ENCODE measurements around the gene ANO9. TPM values are rescaled to one million over a fixed set of nuclear protein-coding genes. Genes with fewer than 3 reads are reported as not detected.

ANO9 gene
- total and polyA plus RNA-seq, 2 donors (not counting 1 experiment from before 2014, with no cell fraction given), result not detected

DNA sequence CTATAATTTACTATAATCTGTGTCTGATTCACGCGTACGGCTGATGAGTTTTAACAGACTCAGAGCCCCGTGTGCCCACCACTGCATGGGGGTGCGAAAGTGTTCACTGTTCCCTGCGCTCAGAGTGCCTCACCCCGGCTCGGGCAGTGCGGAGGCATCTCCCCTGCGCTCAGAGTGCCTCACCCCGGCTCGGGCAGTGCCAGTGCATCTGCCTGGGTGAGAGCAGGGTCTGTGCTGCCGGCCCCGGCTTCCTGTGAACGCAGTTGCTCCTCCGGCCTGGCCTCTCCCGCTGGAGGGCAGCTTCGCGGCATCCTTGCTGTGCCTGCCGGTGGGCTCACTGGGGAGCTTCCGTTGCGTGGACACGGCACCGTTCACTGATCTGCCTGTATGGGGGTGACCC, 22.5 kb upstream of the ANO9 start:
- TF ChIP-seq, protein P1, sequence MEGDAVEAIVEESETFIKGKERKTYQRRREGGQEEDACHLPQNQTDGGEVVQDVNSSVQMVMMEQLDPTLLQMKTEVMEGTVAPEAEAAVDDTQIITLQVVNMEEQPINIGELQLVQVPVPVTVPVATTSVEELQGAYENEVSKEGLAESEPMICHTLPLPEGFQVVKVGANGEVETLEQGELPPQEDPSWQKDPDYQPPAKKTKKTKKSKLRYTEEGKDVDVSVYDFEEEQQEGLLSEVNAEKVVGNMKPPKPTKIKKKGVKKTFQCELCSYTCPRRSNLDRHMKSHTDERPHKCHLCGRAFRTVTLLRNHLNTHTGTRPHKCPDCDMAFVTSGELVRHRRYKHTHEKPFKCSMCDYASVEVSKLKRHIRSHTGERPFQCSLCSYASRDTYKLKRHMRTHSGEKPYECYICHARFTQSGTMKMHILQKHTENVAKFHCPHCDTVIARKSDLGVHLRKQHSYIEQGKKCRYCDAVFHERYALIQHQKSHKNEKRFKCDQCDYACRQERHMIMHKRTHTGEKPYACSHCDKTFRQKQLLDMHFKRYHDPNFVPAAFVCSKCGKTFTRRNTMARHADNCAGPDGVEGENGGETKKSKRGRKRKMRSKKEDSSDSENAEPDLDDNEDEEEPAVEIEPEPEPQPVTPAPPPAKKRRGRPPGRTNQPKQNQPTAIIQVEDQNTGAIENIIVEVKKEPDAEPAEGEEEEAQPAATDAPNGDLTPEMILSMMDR (conservative IDR thresholded peaks at IDR 0.05 in 1 of 2, IDR thresholded peaks at IDR 0.05 in 1 of 2; ENCODE audit: low read depth in 1 of 2, low read length in 2 of 2), result no peak
- TF ChIP-seq EZH2 (IDR thresholded peaks at IDR 0.05; ENCODE audit: low read length, missing control alignments), result no peak
- DNase-seq (ENCODE audit: low read depth in 2 of 2), result no peak
- H3K27ac ChIP-seq (ENCODE audit: insufficient read depth, low read length), result no peak overlapping the region
- H3K9me3 ChIP-seq (ENCODE audit: control insufficient read depth, insufficient read depth, low read depth, low read length), result no peaks in the 10 kb centered on the region
- H3K79me2 ChIP-seq (ENCODE audit: control insufficient read depth, insufficient read depth, low read length), result no peaks in the 10 kb centered on the region
- H3K27me3 ChIP-seq (ENCODE audit: control insufficient read depth, insufficient read depth, low read length), result no peaks in the 10 kb centered on the region
- H3K9ac ChIP-seq (ENCODE audit: insufficient read depth, low read length), result no peak overlapping the region
- no peak overlapping the region for H3K4me3 ChIP-seq (replicated peaks in 1 of 4; ENCODE audit: control extremely low read depth in 1 of 4, insufficient read depth in 1 of 4, low read depth in 3 of 4, low read length in 4 of 4)
- no peak overlapping the region for H2AFZ ChIP-seq (ENCODE audit: low read length)
- no peak overlapping the region for H3K4me2 ChIP-seq (ENCODE audit: extremely low read depth, insufficient read depth, low read length)
- no peaks in the 10 kb centered on the region for H4K20me1 ChIP-seq (ENCODE audit: control insufficient read depth, extremely low read depth, insufficient read depth, low read length)
- H3K36me3 ChIP-seq (ENCODE audit: control insufficient read depth, insufficient read depth, low read length), result peaks cover 11% of the 10 kb centered on the region
- H3K4me1 ChIP-seq (ENCODE audit: control insufficient read depth, extremely low read depth, insufficient read depth, low read length), result peaks cover 2% of the 10 kb centered on the region

DNA sequence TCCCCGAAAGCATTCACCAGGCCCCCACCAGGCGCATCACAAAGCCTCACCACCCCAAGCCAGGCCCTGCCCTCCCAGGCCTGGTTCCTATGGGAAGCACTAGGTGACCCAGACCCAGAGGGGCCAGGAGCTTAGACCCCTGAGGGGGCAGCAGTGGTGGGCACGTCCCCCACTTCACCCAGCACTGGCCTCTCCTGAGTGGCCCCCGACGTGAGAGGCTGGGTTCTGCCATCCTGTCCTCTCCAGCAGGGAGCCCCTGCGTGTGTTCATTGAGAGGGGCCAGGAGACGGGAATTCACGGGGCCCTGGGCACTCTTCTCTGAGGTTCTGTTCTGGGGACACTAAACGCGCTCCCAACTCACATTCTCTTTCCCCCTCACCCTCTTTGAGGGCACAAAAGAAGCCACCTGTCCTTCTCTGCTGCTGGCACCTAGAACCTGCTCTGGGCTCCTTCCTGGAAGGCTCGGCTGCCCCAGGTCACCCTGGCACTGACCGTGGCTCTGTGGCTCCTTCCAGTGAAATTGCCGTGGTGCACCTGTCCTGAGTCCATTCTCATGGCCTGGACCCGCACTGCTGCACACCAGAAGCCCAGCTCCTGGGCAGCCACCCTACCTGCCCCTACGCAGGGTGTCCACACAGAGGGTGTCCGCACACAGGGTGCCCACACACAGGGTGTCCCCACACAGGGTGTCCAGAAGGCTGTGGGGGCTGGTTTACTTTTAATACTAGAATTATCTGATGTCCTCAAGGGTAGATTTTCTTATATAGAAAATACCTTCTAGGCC, 20.5 kb upstream of the ANO9 start:
- H3K27ac ChIP-seq (ENCODE audit: insufficient read depth, low read length), result no peak overlapping the region
- peaks cover 6% of the 10 kb centered on the region for H3K79me2 ChIP-seq (ENCODE audit: control insufficient read depth, insufficient read depth, low read length)
- no peak overlapping the region for H3K4me2 ChIP-seq (ENCODE audit: extremely low read depth, insufficient read depth, low read length)
- no peak for DNase-seq (ENCODE audit: low read depth in 2 of 2)
- no peaks in the 10 kb centered on the region for H3K27me3 ChIP-seq (ENCODE audit: control insufficient read depth, insufficient read depth, low read length)
- no peak overlapping the region for H2AFZ ChIP-seq (ENCODE audit: low read length)
- no peaks in the 10 kb centered on the region for H3K4me1 ChIP-seq (ENCODE audit: control insufficient read depth, extremely low read depth, insufficient read depth, low read length)
- no peaks in the 10 kb centered on the region for H3K9me3 ChIP-seq (ENCODE audit: control insufficient read depth, insufficient read depth, low read depth, low read length)
- TF ChIP-seq EZH2 (IDR thresholded peaks at IDR 0.05; ENCODE audit: low read length, missing control alignments), result no peak
- TF ChIP-seq, protein P1 (conservative IDR thresholded peaks at IDR 0.05 in 1 of 2, IDR thresholded peaks at IDR 0.05 in 1 of 2; ENCODE audit: low read depth in 1 of 2, low read length in 2 of 2), result no peak
- H3K9ac ChIP-seq (ENCODE audit: insufficient read depth, low read length), result no peak overlapping the region
- H3K4me3 ChIP-seq (replicated peaks in 1 of 4; ENCODE audit: control extremely low read depth in 1 of 4, insufficient read depth in 1 of 4, low read depth in 3 of 4, low read length in 4 of 4), result no peak overlapping the region
- H3K36me3 ChIP-seq (ENCODE audit: control insufficient read depth, insufficient read depth, low read length), result peaks cover 11% of the 10 kb centered on the region
- H4K20me1 ChIP-seq (ENCODE audit: control insufficient read depth, extremely low read depth, insufficient read depth, low read length), result no peaks in the 10 kb centered on the region

DNA sequence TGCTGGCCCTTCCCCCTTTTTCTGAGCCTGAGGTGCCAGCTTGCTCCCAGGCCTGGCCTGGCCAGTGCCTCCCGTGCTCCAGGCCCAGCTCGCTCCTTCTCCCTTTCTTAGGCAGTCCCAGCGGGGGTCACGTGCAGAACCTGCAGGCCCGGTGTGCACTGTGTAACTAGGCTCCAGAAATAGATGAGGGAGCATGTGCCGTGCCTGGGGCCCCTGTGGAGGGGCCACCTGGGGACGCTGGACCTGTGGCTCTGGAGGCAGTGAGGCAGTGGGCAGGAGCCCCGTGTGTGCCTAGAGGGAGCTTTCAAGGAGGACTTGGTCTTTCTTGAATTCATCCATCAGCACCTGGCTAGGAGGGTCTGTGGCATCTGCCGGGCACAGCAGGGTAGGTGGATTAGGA, 19.8 kb upstream of the ANO9 start:
- no peak overlapping the region for H3K4me2 ChIP-seq (ENCODE audit: extremely low read depth, insufficient read depth, low read length)
- no peak overlapping the region for H2AFZ ChIP-seq (ENCODE audit: low read length)
- H4K20me1 ChIP-seq (ENCODE audit: control insufficient read depth, extremely low read depth, insufficient read depth, low read length), result no peaks in the 10 kb centered on the region
- H3K27ac ChIP-seq (ENCODE audit: insufficient read depth, low read length), result no peak overlapping the region
- no peaks in the 10 kb centered on the region for H3K27me3 ChIP-seq (ENCODE audit: control insufficient read depth, insufficient read depth, low read length)
- H3K4me3 ChIP-seq (replicated peaks in 1 of 4; ENCODE audit: control extremely low read depth in 1 of 4, insufficient read depth in 1 of 4, low read depth in 3 of 4, low read length in 4 of 4), result no peak overlapping the region
- no peaks in the 10 kb centered on the region for H3K9me3 ChIP-seq (ENCODE audit: control insufficient read depth, insufficient read depth, low read depth, low read length)
- TF ChIP-seq, protein P1 (conservative IDR thresholded peaks at IDR 0.05 in 1 of 2, IDR thresholded peaks at IDR 0.05 in 1 of 2; ENCODE audit: low read depth in 1 of 2, low read length in 2 of 2), result no peak
- TF ChIP-seq EZH2 (IDR thresholded peaks at IDR 0.05; ENCODE audit: low read length, missing control alignments), result no peak
- H3K4me1 ChIP-seq (ENCODE audit: control insufficient read depth, extremely low read depth, insufficient read depth, low read length), result no peaks in the 10 kb centered on the region
- H3K9ac ChIP-seq (ENCODE audit: insufficient read depth, low read length), result no peak overlapping the region
- H3K79me2 ChIP-seq (ENCODE audit: control insufficient read depth, insufficient read depth, low read length), result peaks cover 6% of the 10 kb centered on the region
- no peak for DNase-seq (ENCODE audit: low read depth in 2 of 2)
- peaks cover 15% of the 10 kb centered on the region for H3K36me3 ChIP-seq (ENCODE audit: control insufficient read depth, insufficient read depth, low read length)

Data from fibroblast of lung (primary cell).